NB4 (cell line): ENCODE data around the gene UGT1A6.

Source experiments
- DNase-seq: peaks from one replicate; pipeline ENCODE4 v3.0.0; 2010; ENCODE audit warnings: low read depth
- H3K4me3 ChIP-seq: one replicate; pipeline ENCODE4 v1.5.1; 2011; ENCODE audit warnings: mild to moderate bottlenecking, low read depth, low read length, moderate library complexity
- CTCF ChIP-seq: IDR thresholded peaks from one replicate; pipeline ENCODE4 v1.5.1; 2012; ENCODE audit warnings: low read depth, low read length
- MYC ChIP-seq: IDR thresholded peaks from 2 replicates; pipeline ENCODE4 v1.6.1; 2011; ENCODE audit warnings: low read depth, low read length
- POLR2A ChIP-seq: IDR thresholded peaks from 2 replicates; pipeline ENCODE4 v1.6.1; 2011; ENCODE audit warnings: mild to moderate bottlenecking; ENCODE audit not compliant: insufficient read length; ENCODE audit errors: extremely low read depth
- TF ChIP-seq, protein P1 (sequence below): IDR thresholded peaks from 2 replicates; pipeline ENCODE4 v1.6.1; 2011; ENCODE audit warnings: low read depth, low read length

UGT1A6 gene

GRCh38 chr2:233817361-233817911, 124.7 kb downstream of the UGT1A6 start:
- TF ChIP-seq, protein P1, sequence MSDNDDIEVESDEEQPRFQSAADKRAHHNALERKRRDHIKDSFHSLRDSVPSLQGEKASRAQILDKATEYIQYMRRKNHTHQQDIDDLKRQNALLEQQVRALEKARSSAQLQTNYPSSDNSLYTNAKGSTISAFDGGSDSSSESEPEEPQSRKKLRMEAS = no peak
- no peak for TF ChIP-seq CTCF
- no peak for TF ChIP-seq MYC
- TF ChIP-seq POLR2A = no peak
- H3K4me3 ChIP-seq = no peak overlapping the region
- no peak for DNase-seq

GRCh38 chr2:233817995-233818638, 125.4 kb downstream of the UGT1A6 start:
- TF ChIP-seq CTCF (no peak), MYC (no peak), POLR2A (no peak)
- no peak for DNase-seq
- H3K4me3 ChIP-seq = no peak overlapping the region

- TF ChIP-seq POLR2A = no peak
- no peak for TF ChIP-seq MYC
- TF ChIP-seq CTCF = no peak
- TF ChIP-seq, protein P1 = no peak
- H3K4me3 ChIP-seq = no peak overlapping the region
- no peak for DNase-seq
These were observed 126.2 kb downstream of the UGT1A6 start for GRCh38 chr2:233818639-233819621.

DNA sequence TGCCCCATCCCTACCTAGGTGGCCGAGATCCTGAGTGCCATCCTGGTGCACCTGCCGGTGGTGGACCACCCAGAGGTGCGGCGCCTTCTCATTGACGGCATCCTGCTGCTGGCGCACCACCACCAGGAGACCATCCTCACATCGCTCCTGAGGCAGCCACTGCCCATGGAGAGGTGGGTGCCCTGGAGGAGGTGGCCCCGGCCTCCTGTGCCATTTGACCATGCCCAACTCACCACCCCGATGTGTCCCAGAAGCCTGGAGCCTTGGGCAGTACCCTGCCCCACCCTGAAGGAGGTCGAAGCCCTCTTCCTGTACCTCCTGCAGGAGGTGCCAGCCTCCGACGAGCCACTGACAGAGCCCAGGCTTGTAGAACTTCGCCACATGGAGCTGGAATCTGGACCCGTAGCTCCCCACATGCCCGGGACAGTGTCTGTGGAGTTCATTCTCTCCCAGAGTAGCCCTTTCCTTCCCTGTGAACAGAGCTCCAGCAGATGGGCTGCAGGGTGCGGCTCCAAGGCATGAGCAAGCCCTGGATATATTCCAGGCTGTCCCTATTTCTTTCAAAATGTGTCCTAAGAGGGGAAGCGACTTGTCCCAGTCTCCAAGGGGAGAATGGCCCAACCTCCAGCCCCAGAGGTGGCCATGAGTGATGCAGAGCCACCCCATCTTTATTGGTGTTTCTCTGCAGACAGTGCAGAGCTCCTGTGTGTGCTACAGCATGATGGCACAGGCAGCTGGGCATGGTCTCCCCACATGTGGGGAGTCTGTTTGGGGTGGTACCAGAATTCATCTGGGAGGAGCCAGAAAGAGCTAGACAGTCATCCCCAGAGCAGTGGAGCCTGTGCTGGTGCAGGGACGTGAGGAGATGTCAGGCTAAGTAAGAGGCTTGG, 127.4 kb downstream of the UGT1A6 start:
- no peak for DNase-seq
- H3K4me3 ChIP-seq = no peak overlapping the region
- no peak for TF ChIP-seq POLR2A
- TF ChIP-seq, protein P1 = no peak
- TF ChIP-seq MYC = no peak
- no peak for TF ChIP-seq CTCF

DNA sequence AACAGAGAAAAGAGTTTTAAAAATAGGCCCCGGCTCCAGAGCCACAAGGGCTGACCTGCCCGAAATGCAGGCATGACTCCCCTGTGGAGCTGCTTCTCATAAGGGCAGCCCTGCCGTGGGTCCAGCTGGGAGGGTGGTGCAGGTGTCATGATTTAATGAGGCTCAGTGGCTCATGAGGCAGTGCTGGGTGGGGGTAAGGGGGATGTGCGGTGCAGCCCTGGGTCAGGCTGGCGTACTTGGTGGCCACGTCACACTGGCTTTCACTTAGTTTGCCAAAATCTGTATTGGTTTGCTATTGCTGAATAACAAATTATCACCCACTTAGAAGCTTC, 128.1 kb downstream of the UGT1A6 start:
- H3K4me3 ChIP-seq = no peak overlapping the region
- no peak for TF ChIP-seq POLR2A
- DNase-seq = no peak

DNA sequence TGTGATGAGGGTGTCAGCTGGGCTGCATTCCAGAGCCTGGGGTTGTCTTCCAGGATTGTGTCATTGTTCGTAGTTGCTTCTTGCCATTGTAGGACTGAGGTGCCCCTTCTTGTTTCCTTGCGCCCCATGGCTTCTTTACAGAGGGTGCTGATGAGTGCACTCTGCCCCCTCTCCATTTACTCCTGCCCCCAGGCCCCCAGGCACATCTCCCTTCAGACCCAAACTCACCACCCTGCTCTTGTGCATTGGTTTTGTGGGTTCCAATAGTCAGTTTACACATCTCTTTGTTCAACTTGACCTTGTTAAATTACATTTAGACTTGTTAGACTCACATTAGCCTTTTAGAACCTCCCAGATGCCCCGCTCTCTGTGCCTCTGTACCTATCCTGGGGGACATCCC, 128.5 kb downstream of the UGT1A6 start:
- no peak overlapping the region for H3K4me3 ChIP-seq
- no peak for TF ChIP-seq CTCF
- TF ChIP-seq, protein P1 = no peak
- no peak for TF ChIP-seq MYC
- no peak for TF ChIP-seq POLR2A
- no peak for DNase-seq
